H1 (cell line): ENCODE results near the gene VSIG2.

ENCODE experiments used
- ATF2 ChIP-seq: IDR thresholded peaks from 2 replicates; pipeline ENCODE4 v1.6.1; 2012; ENCODE audit warnings: low read length, inconsistent platforms
- BRCA1 ChIP-seq: IDR thresholded peaks from 2 replicates; pipeline ENCODE4 v1.6.1; 2012; ENCODE audit warnings: low read depth, low read length, improper control_type of control experiment
- POU5F1 ChIP-seq: IDR thresholded peaks from 2 replicates; pipeline ENCODE4 v1.6.1; 2011; ENCODE audit warnings: low read depth, mild to moderate bottlenecking, low read length, moderate library complexity
- RAD21 ChIP-seq, 2 experiments: IDR thresholded peaks in 1 of 2; conservative IDR thresholded peaks in 1 of 2; 2 replicates each; pipeline ENCODE4 v1.6.1; 2011; ENCODE audit warnings: low read depth in 2 of 2, low read length in 2 of 2, improper control_type of control experiment in 1 of 2, inconsistent platforms in 1 of 2, mild to moderate bottlenecking in 1 of 2, moderate library complexity in 1 of 2
- USF2 ChIP-seq: IDR thresholded peaks from 2 replicates; pipeline ENCODE4 v1.6.1; 2011; ENCODE audit warnings: low read length, improper control_type of control experiment

- TF ChIP-seq ATF2 (no peak), RAD21 (IDR thresholded peaks at IDR 0.05 in 1 of 2, conservative IDR thresholded peaks at IDR 0.05 in 1 of 2; ENCODE audit: low read depth in 2 of 2, low read length in 2 of 2) (no peak), BRCA1 (no peak), POU5F1 (no peak), USF2 (no peak)
Measured at GRCh38 chr11:124748481-124749343, 3.3 kb downstream of the VSIG2 start.
